Keratinocyte (primary cell): ENCODE results near the gene NGF. TPM values are rescaled to one million over a fixed set of nuclear protein-coding genes. Genes with fewer than 3 reads are reported as not detected.

ENCODE experiments used
- DNase-seq: peaks from one replicate; pipeline ENCODE4 v3.0.0-alpha.2; 2011; ENCODE audit warnings: low read depth, missing footprints, low spot score
- FAIRE-seq: peaks from 2 replicates; lab custom pipeline; 2011; peaks lifted over from hg19 to GRCh38; lab: Jason Lieb, UNC
- H2AFZ ChIP-seq: 2 replicates; pipeline ENCODE4 v1.6.0; 2012; ENCODE audit warnings: low read length, control low read depth, inconsistent platforms; ENCODE audit not compliant: control insufficient read depth
- H3K27ac ChIP-seq: 2 replicates; pipeline ENCODE4 v1.5.1; 2011; ENCODE audit warnings: low read length; ENCODE audit not compliant: control insufficient read depth, insufficient read depth
- H3K27me3 ChIP-seq: 3 replicates; pipeline ENCODE4 v1.6.0; 2011; ENCODE audit warnings: low read length; ENCODE audit not compliant: control insufficient read depth, insufficient read depth; ENCODE audit errors: extremely low read depth
- H3K36me3 ChIP-seq, 2 experiments: 2 replicates in 1 of 2; 3 replicates in 1 of 2; pipeline ENCODE4 v1.5.1; 2011; ENCODE audit warnings: low read length in 2 of 2, mild to moderate bottlenecking in 1 of 2; ENCODE audit not compliant: control insufficient read depth in 2 of 2, insufficient read depth in 2 of 2; ENCODE audit errors: extremely low read depth in 1 of 2
- H3K4me1 ChIP-seq: 3 replicates; pipeline ENCODE4 v1.5.1; 2011; ENCODE audit warnings: low read length; ENCODE audit not compliant: control insufficient read depth, insufficient read depth; ENCODE audit errors: extremely low read depth
- H3K4me2 ChIP-seq: 3 replicates; pipeline ENCODE4 v1.6.0; 2011; ENCODE audit warnings: low read depth, low read length; ENCODE audit not compliant: control insufficient read depth, insufficient read depth; ENCODE audit errors: extremely low read depth
- H3K4me3 ChIP-seq, 3 experiments: fragments of 200-600 bp in 1 of 3; sonication (generic) in 1 of 3; 2 replicates in 2 of 3; 3 replicates in 1 of 3; pipeline ENCODE4 v1.5.1; 2011 to 2016; ENCODE audit warnings: low read length in 3 of 3, mild to moderate bottlenecking in 3 of 3, control low read depth in 2 of 3, inconsistent platforms in 1 of 3, low read depth in 1 of 3, mixed read lengths in 1 of 3, mixed run types in 1 of 3, moderate library complexity in 1 of 3; ENCODE audit not compliant: control insufficient read depth in 2 of 3, insufficient read depth in 2 of 3; ENCODE audit errors: extremely low read depth in 1 of 3
- H3K79me2 ChIP-seq: 2 replicates; pipeline ENCODE4 v1.6.0; 2012; ENCODE audit warnings: low read length; ENCODE audit not compliant: control insufficient read depth, insufficient read depth
- H3K9ac ChIP-seq: 3 replicates; pipeline ENCODE4 v1.6.0; 2011; ENCODE audit warnings: low read length; ENCODE audit not compliant: control insufficient read depth, insufficient read depth; ENCODE audit errors: extremely low read depth
- H3K9me1 ChIP-seq: 3 replicates; pipeline ENCODE4 v1.6.0; 2011; ENCODE audit warnings: low read length; ENCODE audit not compliant: control insufficient read depth, insufficient read depth; ENCODE audit errors: extremely low read depth
- H3K9me3 ChIP-seq: 2 replicates; pipeline ENCODE4 v1.5.1; 2012; ENCODE audit warnings: low read depth, low read length; ENCODE audit not compliant: control insufficient read depth
- H4K20me1 ChIP-seq: 3 replicates; pipeline ENCODE4 v1.6.0; 2011; ENCODE audit warnings: low read length; ENCODE audit not compliant: control insufficient read depth, insufficient read depth; ENCODE audit errors: extremely low read depth
- CTCF ChIP-seq, 3 experiments: IDR thresholded peaks in 1 of 3; conservative IDR thresholded peaks in 1 of 3; optimal IDR thresholded peaks in 1 of 3; 2 replicates in 2 of 3; 3 replicates in 1 of 3; pipeline versions ENCODE3 to v1.5.1; 2011; ENCODE audit warnings: low read length in 3 of 3, mild to moderate bottlenecking in 3 of 3, moderate library complexity in 2 of 3, control low read depth in 1 of 3, inconsistent platforms in 1 of 3; ENCODE audit not compliant: insufficient read depth in 2 of 3; ENCODE audit errors: extremely low read depth in 1 of 3
- EZH2 ChIP-seq: IDR thresholded peaks from one replicate; pipeline ENCODE4 v1.6.1; 2012; ENCODE audit warnings: inconsistent platforms, mild to moderate bottlenecking, low read length, moderate library complexity
- dilution Hi-C: fragments of 300-500 bp; cut with MboI; formaldehyde crosslinking; loops from one replicate; pipeline ENCODE4 v1.7.0; 2020; ENCODE audit warnings: low sequenced_read_pairs; ENCODE audit not compliant: extremely low pct_ligation_motif_present
- polyA plus RNA-seq, 5 experiments: library from polyadenylated mRNA; depleted of rRNA in 3 of 5; stranded (reverse) in 3 of 5; stranded (forward) in 1 of 5; unstranded in 1 of 5; fragments of >200 nt; gene quantifications; 1 replicate in 1 of 5; 2 replicates in 3 of 5; 3 replicates in 1 of 5; pipeline versions ENCODE4 v1.2.1 to v1.2.3, GENCODE V29; 2011 to 2012; ENCODE audit warnings: missing spikeins in 2 of 5, low read depth in 1 of 5, low replicate concordance in 1 of 5

Gene NGF
- polyA plus RNA-seq, 1 donor (not counting 4 experiments of a cell fraction or from before 2014, with no cell fraction given), result 1.2 TPM

- H3K9me3 ChIP-seq, result no peaks in the 10 kb centered on the region
- H3K4me2 ChIP-seq, result no peak overlapping the region
- DNase-seq (no peak), FAIRE-seq (no peak)
- no peaks in the 10 kb centered on the region for H4K20me1 ChIP-seq
- no peaks in the 10 kb centered on the region for H3K27me3 ChIP-seq
- no peak overlapping the region for H3K9ac ChIP-seq
- H3K4me3 ChIP-seq, result no peak overlapping the region
- dilution Hi-C loops, result no loop called here
- no peaks in the 10 kb centered on the region for H3K79me2 ChIP-seq
- TF ChIP-seq CTCF (optimal IDR thresholded peaks at IDR 0.05 in 1 of 3, IDR thresholded peaks at IDR 0.05 in 1 of 3, conservative IDR thresholded peaks at IDR 0.05 in 1 of 3; ENCODE audit: extremely low read depth in 1 of 3, insufficient read depth in 2 of 3, low read length in 3 of 3), result no peak
- TF ChIP-seq EZH2, result no peak
- no peak overlapping the region for H3K27ac ChIP-seq
- no peaks in the 10 kb centered on the region for H3K36me3 ChIP-seq
- H3K9me1 ChIP-seq, result no peaks in the 10 kb centered on the region
- H2AFZ ChIP-seq, result no peak overlapping the region
- no peaks in the 10 kb centered on the region for H3K4me1 ChIP-seq
Measured at GRCh38 chr1:115283681-115284146, 54.3 kb downstream of the NGF start.

- H3K9ac ChIP-seq, result no peak overlapping the region
- no peak for FAIRE-seq
Measured at GRCh38 chr1:115283249-115283648, 54.8 kb downstream of the NGF start.

More at GRCh38 chr1:115283249-115283648, 54.8 kb downstream of the NGF start:
- Histone ChIP-seq H3K4me1 (no peaks in the 10 kb centered on the region), H3K4me3 (no peak overlapping the region), H3K27ac (no peak overlapping the region), H2AFZ (no peak overlapping the region), H3K9me3 (no peaks in the 10 kb centered on the region), H3K36me3 (no peaks in the 10 kb centered on the region), H3K9me1 (no peaks in the 10 kb centered on the region), H3K4me2 (no peak overlapping the region), H4K20me1 (no peaks in the 10 kb centered on the region), H3K27me3 (no peaks in the 10 kb centered on the region), H3K79me2 (no peaks in the 10 kb centered on the region)
- dilution Hi-C loops, result no loop called here
- TF ChIP-seq CTCF (optimal IDR thresholded peaks at IDR 0.05 in 1 of 3, IDR thresholded peaks at IDR 0.05 in 1 of 3, conservative IDR thresholded peaks at IDR 0.05 in 1 of 3; ENCODE audit: extremely low read depth in 1 of 3, insufficient read depth in 2 of 3, low read length in 3 of 3) (no peak), EZH2 (no peak)
- no peak for DNase-seq
